MCF 10A (cell line): Measurements from ENCODE around the gene KLF17. TPM values are rescaled to one million over a fixed set of nuclear protein-coding genes. Genes with fewer than 3 reads are reported as not detected.
A peak's percentile ranks its signal among the peaks of the same experiment; 100 is the strongest.

Experiments
- BruUV-seq: library from RNA; stranded (reverse); fragments of 400-500 nt; replicated peaks from 2 replicates; lab custom pipeline; 2021; lab: Mats Ljungman, UMichigan
- CTCF ChIA-PET: fragments of 300-600 bp; sonication (Branson Sonifier 250); formaldehyde crosslinking; extraction: SDS; loops from one replicate; lab custom pipeline; 2021; ENCODE audit warnings: antibody characterized with exemption, inconsistent platforms; lab: Yijun Ruan, JAX
- POLR2A ChIA-PET: fragments of 300-600, 350-650 bp; sonication (Branson Sonifier 250); formaldehyde crosslinking; extraction: SDS; loops from one replicate; lab custom pipeline; 2020; ENCODE audit warnings: antibody characterized with exemption, inconsistent platforms; lab: Yijun Ruan, JAX
- DNase-seq: peaks from one replicate; pipeline ENCODE4 v3.0.0-alpha.2; 2018; ENCODE audit not compliant: unreplicated experiment
- H3K27ac Mint-ChIP-seq: one replicate; pipeline ENCODE4 v1.8.0; 2022; ENCODE audit warnings: mild to moderate bottlenecking, low read depth, mixed read lengths; ENCODE audit not compliant: unreplicated experiment
- H3K27me3 Mint-ChIP-seq: one replicate; pipeline ENCODE4 v1.8.0; 2022; ENCODE audit warnings: mixed read lengths; ENCODE audit not compliant: insufficient read depth, unreplicated experiment
- H3K36me3 Mint-ChIP-seq: one replicate; pipeline ENCODE4 v1.8.0; 2022; ENCODE audit warnings: mild to moderate bottlenecking, moderate library complexity, mixed read lengths; ENCODE audit not compliant: insufficient read depth, unreplicated experiment
- H3K4me1 Mint-ChIP-seq: one replicate; pipeline ENCODE4 v1.8.0; 2022; ENCODE audit warnings: mixed read lengths; ENCODE audit not compliant: insufficient read depth, unreplicated experiment
- H3K4me3 Mint-ChIP-seq: one replicate; pipeline ENCODE4 v1.8.0; 2022; ENCODE audit warnings: mild to moderate bottlenecking, moderate library complexity, mixed read lengths; ENCODE audit not compliant: unreplicated experiment
- H3K9me3 Mint-ChIP-seq: one replicate; pipeline ENCODE4 v1.8.0; 2022; ENCODE audit warnings: mixed read lengths; ENCODE audit not compliant: unreplicated experiment
- CTCF ChIP-seq: fragments of 200-600 bp; IDR thresholded peaks from one replicate; pipeline ENCODE4 v1.8.0; 2022; ENCODE audit warnings: antibody characterized with exemption, mild to moderate bottlenecking; ENCODE audit not compliant: unreplicated experiment
- intact Hi-C: fragments of 100-400 bp; cut with micrococcal nuclease; formaldehyde crosslinking; loops from 2 replicates; pipeline ENCODE4 v1.14.1; 2022
- total RNA-seq: library from RNA; stranded (reverse); gene quantifications from 2 replicates; pipeline ENCODE4 v1.2.3, GENCODE V29; 2022

The KLF17 gene
- total RNA-seq, 1 experiment from 2014 or later: not detected

GRCh38 chr1:44151332-44151731 lies 32.7 kb downstream of the KLF17 start:
- Mint-ChIP-seq H3K4me3 (no peak overlapping the region), H3K4me1 (peaks cover 22% of the 10 kb centered on the region), H3K9me3 (no peaks in the 10 kb centered on the region), H3K36me3 (no peaks in the 10 kb centered on the region), H3K27me3 (no peaks in the 10 kb centered on the region), H3K27ac (no peak overlapping the region)
- intact Hi-C loops: no loop called here
- BruUV-seq: no TSS peak
- TF ChIP-seq CTCF: no peak
- DNase-seq: no peak
- CTCF ChIA-PET: interaction anchor here (1.4 kb wide), 1 partner anchor 104 kb away, joined by 4 read pairs; no protein-coding TSS in a partner anchor
- POLR2A ChIA-PET: interaction anchor here (1.3 kb wide), 1 partner anchor 13 kb away, joined by 3 read pairs; no protein-coding TSS in a partner anchor

GRCh38 chr1:44151808-44152207 lies 33.2 kb downstream of the KLF17 start:
- Mint-ChIP-seq H3K4me1 (peaks cover 22% of the 10 kb centered on the region), H3K9me3 (no peaks in the 10 kb centered on the region), H3K4me3 (no peak overlapping the region), H3K27me3 (no peaks in the 10 kb centered on the region), H3K27ac (no peak overlapping the region), H3K36me3 (no peaks in the 10 kb centered on the region)
- POLR2A ChIA-PET: interaction anchor here (1.3 kb wide), 1 partner anchor 13 kb away, joined by 3 read pairs; no protein-coding TSS in a partner anchor
- TF ChIP-seq CTCF: no peak
- no peak for DNase-seq
- intact Hi-C loops: no loop called here
- CTCF ChIA-PET: interaction anchor here (1.4 kb wide), 1 partner anchor 104 kb away, joined by 4 read pairs; no protein-coding TSS in a partner anchor
- BruUV-seq: no TSS peak

DNA sequence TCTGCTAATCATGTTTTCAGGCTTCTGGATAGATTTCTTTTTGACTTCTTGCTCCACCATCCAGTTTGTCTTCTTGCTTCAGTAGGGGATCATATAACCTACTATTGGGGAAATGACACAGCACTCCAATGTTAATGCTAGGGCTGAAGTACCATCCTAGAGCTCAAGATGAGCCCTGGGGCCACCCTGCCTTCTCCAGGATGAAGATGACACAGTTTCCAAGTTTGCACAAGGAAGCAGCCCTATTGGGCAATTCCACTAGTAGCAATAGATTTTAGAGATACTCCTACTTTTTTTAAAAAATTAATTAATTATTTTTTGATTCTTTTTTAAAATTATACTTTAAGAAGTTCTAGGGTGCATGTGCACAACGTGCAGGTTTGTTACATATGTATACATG lies 34.1 kb downstream of the KLF17 start:
- no TSS peak for BruUV-seq
- POLR2A ChIA-PET: interaction anchor here (1.3 kb wide), 1 partner anchor 12 kb away, joined by 3 read pairs; no protein-coding TSS in a partner anchor
- TF ChIP-seq CTCF: no peak
- no peaks in the 10 kb centered on the region for H3K9me3 Mint-ChIP-seq
- H3K4me3 Mint-ChIP-seq: no peak overlapping the region
- DNase-seq: peak; percentile 39
- no peaks in the 10 kb centered on the region for H3K36me3 Mint-ChIP-seq
- H3K27me3 Mint-ChIP-seq: no peaks in the 10 kb centered on the region
- peaks cover 22% of the 10 kb centered on the region for H3K4me1 Mint-ChIP-seq
- CTCF ChIA-PET: no interaction called here
- H3K27ac Mint-ChIP-seq: no peak overlapping the region
- intact Hi-C loops: no loop called here

DNA sequence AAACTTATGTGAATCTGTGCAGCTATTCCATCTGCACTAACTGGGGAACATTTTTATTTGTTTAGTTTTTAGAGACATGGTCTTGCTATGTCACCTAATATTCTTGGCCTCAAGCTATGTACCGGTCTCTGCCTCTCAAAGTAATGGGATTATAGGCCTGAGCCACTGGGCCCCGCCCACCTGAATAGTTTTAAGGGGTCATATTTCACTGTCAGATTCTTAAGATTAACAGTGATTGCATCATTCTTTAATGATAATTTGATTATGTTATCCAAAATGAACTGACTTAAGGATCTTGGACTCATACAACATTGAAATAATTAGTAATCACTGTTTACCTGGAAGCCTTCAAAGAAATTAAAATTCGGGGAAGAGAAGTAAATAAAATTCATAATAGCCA lies 35.4 kb downstream of the KLF17 start:
- peak; percentile 6 for DNase-seq
- no peak for TF ChIP-seq CTCF
- peaks cover 22% of the 10 kb centered on the region for H3K4me1 Mint-ChIP-seq
- no peaks in the 10 kb centered on the region for H3K36me3 Mint-ChIP-seq
- no TSS peak for BruUV-seq
- no peaks in the 10 kb centered on the region for H3K27me3 Mint-ChIP-seq
- H3K9me3 Mint-ChIP-seq: no peaks in the 10 kb centered on the region
- intact Hi-C loops: no loop called here
- H3K4me3 Mint-ChIP-seq: no peak overlapping the region
- ChIA-PET POLR2A (interaction anchor here (0.6 to 1.9 kb wide), 2 partner anchors 105 to 143 kb away, joined by 3 to 6 read pairs; no protein-coding TSS in a partner anchor), CTCF (interaction anchor here (0.6 kb wide), 1 partner anchor 83 kb away, joined by 3 read pairs; no protein-coding TSS in a partner anchor)
- H3K27ac Mint-ChIP-seq: peak overlapping the region; percentile 63
